ENCODE data around the gene ASB11. TPM values are rescaled to one million over a fixed set of nuclear protein-coding genes. Genes with fewer than 3 reads are reported as not detected.

ASB11 gene
- total RNA-seq, 2 donors from 2014 or later = not detected

- H3K9me3 ChIP-seq (ENCODE audit: control insufficient read depth, low read length) = no peaks in the 10 kb centered on the region
- no peaks in the 10 kb centered on the region for H3K4me1 ChIP-seq (ENCODE audit: control insufficient read depth, insufficient read depth, low read length)
- H3K27ac ChIP-seq (ENCODE audit: low read depth, low read length) = no peak overlapping the region
- H3K36me3 ChIP-seq (ENCODE audit: control insufficient read depth, insufficient read depth, low read length) = peaks cover 37% of the 10 kb centered on the region
- H3K4me1 Mint-ChIP-seq = no peaks in the 10 kb centered on the region
- peaks cover 26% of the 10 kb centered on the region for H3K36me3 Mint-ChIP-seq (ENCODE audit: low read depth)
- TF ChIP-seq, protein P1, sequence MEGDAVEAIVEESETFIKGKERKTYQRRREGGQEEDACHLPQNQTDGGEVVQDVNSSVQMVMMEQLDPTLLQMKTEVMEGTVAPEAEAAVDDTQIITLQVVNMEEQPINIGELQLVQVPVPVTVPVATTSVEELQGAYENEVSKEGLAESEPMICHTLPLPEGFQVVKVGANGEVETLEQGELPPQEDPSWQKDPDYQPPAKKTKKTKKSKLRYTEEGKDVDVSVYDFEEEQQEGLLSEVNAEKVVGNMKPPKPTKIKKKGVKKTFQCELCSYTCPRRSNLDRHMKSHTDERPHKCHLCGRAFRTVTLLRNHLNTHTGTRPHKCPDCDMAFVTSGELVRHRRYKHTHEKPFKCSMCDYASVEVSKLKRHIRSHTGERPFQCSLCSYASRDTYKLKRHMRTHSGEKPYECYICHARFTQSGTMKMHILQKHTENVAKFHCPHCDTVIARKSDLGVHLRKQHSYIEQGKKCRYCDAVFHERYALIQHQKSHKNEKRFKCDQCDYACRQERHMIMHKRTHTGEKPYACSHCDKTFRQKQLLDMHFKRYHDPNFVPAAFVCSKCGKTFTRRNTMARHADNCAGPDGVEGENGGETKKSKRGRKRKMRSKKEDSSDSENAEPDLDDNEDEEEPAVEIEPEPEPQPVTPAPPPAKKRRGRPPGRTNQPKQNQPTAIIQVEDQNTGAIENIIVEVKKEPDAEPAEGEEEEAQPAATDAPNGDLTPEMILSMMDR (conservative IDR thresholded peaks at IDR 0.05) = no peak
- peaks cover 2% of the 10 kb centered on the region for H3K9me3 Mint-ChIP-seq
- H3K27me3 Mint-ChIP-seq (ENCODE audit: insufficient read depth) = no peaks in the 10 kb centered on the region
- no peaks in the 10 kb centered on the region for H3K27me3 ChIP-seq (ENCODE audit: control insufficient read depth, insufficient read depth, low read length, poor library complexity, severe bottlenecking)
- no peak overlapping the region for H3K4me3 Mint-ChIP-seq
- WGBS, 2 experiments (ENCODE audit: insufficient coverage in 1 of 2, insufficient read length in 1 of 2) = 98% methylated on average over 4 of the region's 5 CpGs; no CpG with 5 or more reads in 1 of the 2 experiments
- no peak overlapping the region for H3K9ac ChIP-seq (ENCODE audit: extremely low read depth, low read length, poor library complexity, severe bottlenecking)
- DNase-seq = no peak
- H3K27ac Mint-ChIP-seq = no peak overlapping the region
- no peak overlapping the region for H3K4me3 ChIP-seq (ENCODE audit: low read length)
Observed at GRCh38 chrX:15322472-15322871, 7.0 kb upstream of the ASB11 start.

GRCh38 chrX:15322072-15322471, 6.6 kb upstream of the ASB11 start:
- Mint-ChIP-seq H3K27me3 (ENCODE audit: insufficient read depth) (no peaks in the 10 kb centered on the region), H3K9me3 (peaks cover 2% of the 10 kb centered on the region)
- 100% methylated on average over 3 of the region's 3 CpGs; no CpG with 5 or more reads in 1 of the 2 experiments for WGBS, 2 experiments (ENCODE audit: insufficient coverage in 1 of 2, insufficient read length in 1 of 2)

GRCh38 chrX:15321447-15321846, 6.0 kb upstream of the ASB11 start:
- no peaks in the 10 kb centered on the region for H3K27me3 ChIP-seq (ENCODE audit: control insufficient read depth, insufficient read depth, low read length, poor library complexity, severe bottlenecking)
- no peak for DNase-seq
- H3K9ac ChIP-seq (ENCODE audit: extremely low read depth, low read length, poor library complexity, severe bottlenecking) = no peak overlapping the region
- no peak overlapping the region for H3K27ac ChIP-seq (ENCODE audit: low read depth, low read length)
- no peak overlapping the region for H3K4me3 Mint-ChIP-seq
- H3K27me3 Mint-ChIP-seq (ENCODE audit: insufficient read depth) = no peaks in the 10 kb centered on the region
- H3K36me3 Mint-ChIP-seq (ENCODE audit: low read depth) = peaks cover 26% of the 10 kb centered on the region
- H3K4me1 ChIP-seq (ENCODE audit: control insufficient read depth, insufficient read depth, low read length) = no peaks in the 10 kb centered on the region
- no peak overlapping the region for H3K27ac Mint-ChIP-seq
- H3K9me3 Mint-ChIP-seq = peaks cover 2% of the 10 kb centered on the region
- H3K9me3 ChIP-seq (ENCODE audit: control insufficient read depth, low read length) = no peaks in the 10 kb centered on the region
- TF ChIP-seq, protein P1 (conservative IDR thresholded peaks at IDR 0.05) = no peak
- no peak overlapping the region for H3K4me3 ChIP-seq (ENCODE audit: low read length)
- no peaks in the 10 kb centered on the region for H3K4me1 Mint-ChIP-seq
- 92% methylated on average over 4 of the region's 4 CpGs; no CpG with 5 or more reads in 1 of the 2 experiments for WGBS, 2 experiments (ENCODE audit: insufficient coverage in 1 of 2, insufficient read length in 1 of 2)
- H3K36me3 ChIP-seq (ENCODE audit: control insufficient read depth, insufficient read depth, low read length) = peaks cover 37% of the 10 kb centered on the region

More at GRCh38 chrX:15322072-15322471, 6.6 kb upstream of the ASB11 start:
- H3K27ac ChIP-seq (ENCODE audit: low read depth, low read length) = no peak overlapping the region
- no peak for DNase-seq
- H3K4me3 Mint-ChIP-seq = no peak overlapping the region
- peaks cover 26% of the 10 kb centered on the region for H3K36me3 Mint-ChIP-seq (ENCODE audit: low read depth)
- H3K27me3 ChIP-seq (ENCODE audit: control insufficient read depth, insufficient read depth, low read length, poor library complexity, severe bottlenecking) = no peaks in the 10 kb centered on the region
- no peak overlapping the region for H3K4me3 ChIP-seq (ENCODE audit: low read length)
- peaks cover 37% of the 10 kb centered on the region for H3K36me3 ChIP-seq (ENCODE audit: control insufficient read depth, insufficient read depth, low read length)
- H3K27ac Mint-ChIP-seq = no peak overlapping the region
- no peak overlapping the region for H3K9ac ChIP-seq (ENCODE audit: extremely low read depth, low read length, poor library complexity, severe bottlenecking)
- no peaks in the 10 kb centered on the region for H3K4me1 ChIP-seq (ENCODE audit: control insufficient read depth, insufficient read depth, low read length)
- no peaks in the 10 kb centered on the region for H3K4me1 Mint-ChIP-seq
- TF ChIP-seq, protein P1 (conservative IDR thresholded peaks at IDR 0.05) = no peak
- no peaks in the 10 kb centered on the region for H3K9me3 ChIP-seq (ENCODE audit: control insufficient read depth, low read length)

Data from endodermal cell (in vitro differentiated cells).